HEK293T (cell line): ENCODE results near the gene LMO7.

Experiments used
- ARNT ChIP-seq: fragments of 450-650 bp; IDR thresholded peaks from 2 replicates; pipeline ENCODE4 v1.6.1; 2017; ENCODE audit warnings: mild to moderate bottlenecking
- BHLHE40 ChIP-seq: fragments of 450-650 bp; IDR thresholded peaks from 2 replicates; pipeline ENCODE4 v1.6.1; 2016; ENCODE audit warnings: mild to moderate bottlenecking, moderate library complexity, borderline replicate concordance
- L3MBTL2 ChIP-seq: fragments of 450-650 bp; conservative IDR thresholded peaks from 2 replicates; pipeline ENCODE4 v1.6.1; 2016; ENCODE audit warnings: mild to moderate bottlenecking
- LEF1 ChIP-seq: fragments of 450-650 bp; IDR thresholded peaks from 2 replicates; pipeline ENCODE4 v1.6.1; 2017; ENCODE audit warnings: mild to moderate bottlenecking, borderline replicate concordance
- PKNOX1 ChIP-seq: fragments of 450-650 bp; IDR thresholded peaks from 2 replicates; pipeline ENCODE4 v1.6.1; 2016
- SP1 ChIP-seq: fragments of 450-650 bp; IDR thresholded peaks from 2 replicates; pipeline ENCODE4 v1.6.1; 2017
- SUZ12 ChIP-seq: fragments of 450-650 bp; IDR thresholded peaks from 2 replicates; pipeline ENCODE4 v1.6.1; 2016; ENCODE audit warnings: mild to moderate bottlenecking

GRCh38 chr13:75657111-75657510 lies 21.0 kb downstream of the LMO7 start:
- TF ChIP-seq BHLHE40, result no peak
- TF ChIP-seq LEF1, result no peak
- TF ChIP-seq ARNT, result no peak
- no peak for TF ChIP-seq L3MBTL2
- no peak for TF ChIP-seq SUZ12
- TF ChIP-seq SP1, result no peak
- no peak for TF ChIP-seq PKNOX1
